Measurements from ENCODE around the gene TMEM86A. TPM values are rescaled to one million over a fixed set of nuclear protein-coding genes. Genes with fewer than 3 reads are reported as not detected.

TMEM86A gene
- total RNA-seq, 1 donor from 2014 or later: 1.1 TPM

GRCh38 chr11:18749681-18750319 lies 51.2 kb downstream of the TMEM86A start:
- intact Hi-C loops (cut with micrococcal nuclease): no loop called here

- intact Hi-C loops (cut with micrococcal nuclease): no loop called here
Observed at GRCh38 chr11:18750944-18751343, 52.4 kb downstream of the TMEM86A start.

- intact Hi-C loops (cut with micrococcal nuclease): no loop called here
Observed at GRCh38 chr11:18752502-18752901, 53.9 kb downstream of the TMEM86A start.

- intact Hi-C loops (cut with micrococcal nuclease): no loop called here
Observed at GRCh38 chr11:18754308-18754707, 55.7 kb downstream of the TMEM86A start.

Other genes with a start within 250 kb of the TMEM86A start
- 0.11 TPM in 1 of 2 replicates, not detected in the other for gene LDHAL6A, start 242.9 kb upstream of the TMEM86A start, total RNA-seq
- 42.9 and 46.6 TPM in 2 replicates for gene TSG101, start 171.8 kb upstream of the TMEM86A start, total RNA-seq
- gene UEVLD, start 110.0 kb upstream of the TMEM86A start, total RNA-seq: 15.1 and 17.4 TPM in 2 replicates
- gene MISFA, start 99.0 kb upstream of the TMEM86A start, total RNA-seq: 2.2 and 2.6 TPM in 2 replicates
- 23.3 and 25.3 TPM in 2 replicates for gene SPTY2D1, start 64.4 kb upstream of the TMEM86A start, total RNA-seq
- 0.05 and 0.48 TPM in 2 replicates for gene IGSF22, start 27.4 kb downstream of the TMEM86A start, total RNA-seq
- not detected in 2 replicates for gene PTPN5, start 93.0 kb downstream of the TMEM86A start, total RNA-seq
- not detected in 2 replicates for gene MRGPRX1, start 240.6 kb downstream of the TMEM86A start, total RNA-seq